H1 (cell line): ENCODE measurements around the gene PARD3. TPM values are rescaled to one million over a fixed set of nuclear protein-coding genes. Genes with fewer than 3 reads are reported as not detected.

Source experiments
- CTCF ChIA-PET: fragments of 300-600 bp; sonication (Branson Sonifier 250); formaldehyde crosslinking; loops from one replicate; lab custom pipeline; 2021; ENCODE audit not compliant: partially characterized antibody; lab: Charles Lee
- POLR2A ChIA-PET: fragments of 300-600 bp; sonication (Branson Sonifier 250); formaldehyde crosslinking; loops from one replicate; lab custom pipeline; 2021; ENCODE audit warnings: inconsistent platforms; ENCODE audit not compliant: partially characterized antibody; lab: Charles Lee
- DNase-seq, 2 experiments: peaks; one replicate each; pipeline versions ENCODE4 v3.0.0 to v3.0.0-alpha.2; 2010 to 2022; ENCODE audit warnings: low spot score in 2 of 2, low read depth in 1 of 2, mixed read lengths in 1 of 2
- FAIRE-seq: peaks from 2 replicates; lab custom pipeline; 2011; peaks lifted over from hg19 to GRCh38; lab: Jason Lieb, UNC
- H2AFZ ChIP-seq: 2 replicates; pipeline ENCODE4 v1.8.1; 2012; ENCODE audit warnings: low read length, inconsistent platforms
- H2AK5ac ChIP-seq: 2 replicates; pipeline ENCODE4 v1.6.1; 2013; ENCODE audit warnings: low read depth, low read length
- H2BK120ac ChIP-seq: replicated peaks from 2 replicates; pipeline ENCODE3; 2013; ENCODE audit warnings: low read depth, low read length, inconsistent platforms
- H2BK12ac ChIP-seq: 2 replicates; pipeline ENCODE4 v1.6.1; 2013; ENCODE audit warnings: low read depth, low read length
- H2BK15ac ChIP-seq: 2 replicates; pipeline ENCODE4 v1.6.1; 2013; ENCODE audit warnings: low read length
- H2BK20ac ChIP-seq: 2 replicates; pipeline ENCODE4 v1.6.1; 2013; ENCODE audit warnings: low read length
- H2BK5ac ChIP-seq: 2 replicates; pipeline ENCODE4 v1.6.1; 2013; ENCODE audit warnings: low read depth, low read length
- H3K14ac ChIP-seq: 2 replicates; pipeline ENCODE4 v1.6.1; 2013; ENCODE audit warnings: inconsistent platforms; ENCODE audit not compliant: insufficient read length
- H3K18ac ChIP-seq: 2 replicates; pipeline ENCODE4 v1.6.1; 2013; ENCODE audit warnings: low read length; ENCODE audit errors: extremely low read depth
- H3K23ac ChIP-seq: 2 replicates; pipeline ENCODE4 v1.6.1; 2013; ENCODE audit warnings: inconsistent platforms; ENCODE audit not compliant: insufficient read length
- H3K23me2 ChIP-seq: 2 replicates; pipeline ENCODE4 v1.6.1; 2013; ENCODE audit warnings: low read depth, low read length
- H3K27ac ChIP-seq: 2 replicates; pipeline ENCODE4 v1.6.1; 2011; ENCODE audit warnings: low read depth, low read length, inconsistent platforms
- H3K27me3 ChIP-seq, 4 experiments: replicated peaks in 1 of 4; 1 replicate in 1 of 4; 2 replicates in 3 of 4; pipeline versions ENCODE4 v1.6.1 to v1.8.1; 2011 to 2013; ENCODE audit warnings: low read length in 3 of 4, mild to moderate bottlenecking in 3 of 4, inconsistent platforms in 2 of 4, mixed read lengths in 2 of 4, moderate library complexity in 1 of 4; ENCODE audit not compliant: control insufficient read depth in 3 of 4, insufficient read depth in 3 of 4; ENCODE audit errors: extremely low read depth in 1 of 4
- H3K36me3 ChIP-seq, 4 experiments: 2 replicates each; pipeline versions ENCODE4 v1.6.1 to v1.8.1; 2011 to 2013; ENCODE audit warnings: mild to moderate bottlenecking in 4 of 4, low read length in 3 of 4, moderate library complexity in 2 of 4, control low read depth in 1 of 4, inconsistent platforms in 1 of 4; ENCODE audit not compliant: insufficient read depth in 4 of 4, control insufficient read depth in 2 of 4
- H3K4ac ChIP-seq: replicated peaks from 2 replicates; pipeline ENCODE3; 2013; ENCODE audit warnings: low read length, low read depth, mixed read lengths, inconsistent platforms; ENCODE audit not compliant: insufficient read length
- H3K4me1 ChIP-seq, 4 experiments: replicated peaks in 1 of 4; 1 replicate in 1 of 4; 2 replicates in 3 of 4; pipeline versions ENCODE4 v1.6.1 to v1.8.1; 2011 to 2013; ENCODE audit warnings: low read length in 3 of 4, inconsistent platforms in 2 of 4, mixed read lengths in 1 of 4; ENCODE audit not compliant: insufficient read depth in 4 of 4, control insufficient read depth in 3 of 4
- H3K4me2 ChIP-seq, 2 experiments: 2 replicates each; pipeline versions ENCODE4 v1.6.1 to v1.8.1; 2011 to 2013; ENCODE audit warnings: low read depth in 2 of 2, low read length in 2 of 2, control low read depth in 1 of 2, inconsistent platforms in 1 of 2, mild to moderate bottlenecking in 1 of 2; ENCODE audit not compliant: insufficient read depth in 1 of 2
- H3K4me3 ChIP-seq, 4 experiments: fragments of 200-600, 300-600 bp in 1 of 4; sonication (generic), shearing (Covaris generic), sonication (Bioruptor Twin) in 1 of 4; 2 replicates each; pipeline versions ENCODE4 v1.5.1 to v1.8.1; 2011 to 2016; ENCODE audit warnings: low read length in 4 of 4, low read depth in 3 of 4, control low read depth in 2 of 4, inconsistent platforms in 2 of 4, mild to moderate bottlenecking in 2 of 4, mixed read lengths in 1 of 4, moderate library complexity in 1 of 4; ENCODE audit not compliant: insufficient read depth in 2 of 4; ENCODE audit errors: extremely low read depth in 1 of 4
- H3K56ac ChIP-seq: replicated peaks from 2 replicates; pipeline ENCODE3; 2013; ENCODE audit warnings: low read depth, mild to moderate bottlenecking, mixed read lengths, low read length, inconsistent platforms; ENCODE audit not compliant: insufficient read length
- H3K79me1 ChIP-seq: 2 replicates; pipeline ENCODE4 v1.6.1; 2013; ENCODE audit warnings: low read depth, low read length, control low read depth
- H3K79me2 ChIP-seq, 2 experiments: 2 replicates each; pipeline versions ENCODE4 v1.6.1 to v1.8.1; 2012 to 2013; ENCODE audit warnings: low read length in 2 of 2, mild to moderate bottlenecking in 2 of 2, inconsistent platforms in 1 of 2; ENCODE audit not compliant: insufficient read depth in 2 of 2, control insufficient read depth in 1 of 2
- H3K9ac ChIP-seq, 4 experiments: replicated peaks in 1 of 4; 1 replicate in 1 of 4; 2 replicates in 3 of 4; pipeline versions ENCODE4 v1.6.1 to v1.8.1; 2011 to 2013; ENCODE audit warnings: low read depth in 3 of 4, low read length in 3 of 4, control low read depth in 2 of 4, mild to moderate bottlenecking in 2 of 4, moderate library complexity in 2 of 4, inconsistent platforms in 1 of 4; ENCODE audit errors: extremely low read depth in 1 of 4
- H3K9me3 ChIP-seq, 2 experiments: 2 replicates each; pipeline versions ENCODE4 v1.6.1 to v1.8.1; 2012 to 2013; ENCODE audit warnings: mild to moderate bottlenecking in 2 of 2, moderate library complexity in 2 of 2, control low read depth in 1 of 2, inconsistent platforms in 1 of 2, low read depth in 1 of 2, low read length in 1 of 2, mixed read lengths in 1 of 2; ENCODE audit not compliant: insufficient read depth in 2 of 2
- H4K20me1 ChIP-seq, 2 experiments: replicated peaks in 1 of 2; 2 replicates each; pipeline versions ENCODE3 to v1.8.1; 2011 to 2013; ENCODE audit warnings: inconsistent platforms in 2 of 2, low read length in 2 of 2, mild to moderate bottlenecking in 1 of 2; ENCODE audit not compliant: insufficient read depth in 2 of 2, control insufficient read depth in 1 of 2
- H4K5ac ChIP-seq: 2 replicates; pipeline ENCODE4 v1.6.1; 2013; ENCODE audit warnings: low read length, low read depth, mixed read lengths, inconsistent platforms; ENCODE audit not compliant: insufficient read length
- H4K8ac ChIP-seq: 2 replicates; pipeline ENCODE4 v1.8.0; 2013; ENCODE audit warnings: mild to moderate bottlenecking, moderate library complexity, low read length, inconsistent platforms; ENCODE audit not compliant: insufficient read depth; ENCODE audit errors: extremely low read depth
- H4K91ac ChIP-seq: replicated peaks from 2 replicates; pipeline ENCODE3; 2013; ENCODE audit warnings: low read length, mixed read lengths, inconsistent platforms; ENCODE audit not compliant: insufficient read length
- CTBP2 ChIP-seq: IDR thresholded peaks from 2 replicates; pipeline ENCODE4 v1.7.0; 2011; ENCODE audit warnings: borderline replicate concordance, mild to moderate bottlenecking, moderate library complexity, mixed read lengths, low read length; ENCODE audit not compliant: insufficient read depth, insufficient read length
- KDM1A ChIP-seq: fragments of 200-600, 300-600 bp; sonication (generic); IDR thresholded peaks from 2 replicates; pipeline ENCODE4 v1.7.1; 2016; ENCODE audit warnings: mild to moderate bottlenecking, low read length, borderline replicate concordance
- WGBS, 2 experiments: shearing (Covaris generic) in 1 of 2; methylation state at CpG; one replicate each; pipeline versions ENCODE4 v1.1.6 to v1.1.7; 2013 to 2015; ENCODE audit warnings: low lambda C conversion rate in 2 of 2, mixed read lengths in 2 of 2, inconsistent platforms in 1 of 2, low coverage in 1 of 2, missing lambda C conversion rate in 1 of 2; ENCODE audit not compliant: insufficient replicate concordance in 2 of 2, insufficient coverage in 1 of 2, insufficient read length in 1 of 2; ENCODE audit errors: extremely low coverage in 1 of 2, missing lambda C conversion rate in 1 of 2; 5-methylcytosine and 5-hydroxymethylcytosine counted together
- polyA plus RNA-seq, 7 experiments: library from polyadenylated mRNA; depleted of rRNA in 3 of 7; stranded (reverse) in 5 of 7; unstranded in 2 of 7; fragments of >200 nt in 5 of 7; fragments of 200-250 nt in 2 of 7; gene quantifications; 1 replicate in 5 of 7; 2 replicates in 1 of 7; 4 replicates in 1 of 7; pipeline versions ENCODE4 v1.2.1 to v1.2.3, GENCODE V29; 2011 to 2013; ENCODE audit warnings: missing spikeins in 2 of 7, mixed read lengths in 2 of 7
- total RNA-seq: library from RNA; stranded (reverse); fragmentation: NEBNext Ultra II Directional; extraction: Animal tissue kit (Norgen Biotek cat#: 25700); gene quantifications from 2 replicates; pipeline ENCODE4 v1.2.1, GENCODE V29; 2021

PARD3 gene
- total and polyA plus RNA-seq, 2 of the 8 experiments (the other 6 are each of a cell fraction or from before 2014, with no cell fraction given), result 19.7 to 49.1 TPM

GRCh38 chr10:34475274-34475646 is 339.8 kb downstream of the PARD3 start:
- Histone ChIP-seq H3K9me3 (no peaks in the 10 kb centered on the region), H3K9ac (no peak overlapping the region), H2BK20ac (no peak overlapping the region), H2BK12ac (no peak overlapping the region), H3K79me1 (no peaks in the 10 kb centered on the region), H2BK5ac (no peak overlapping the region), H3K14ac (no peak overlapping the region), H4K20me1 (no peaks in the 10 kb centered on the region), H3K4me1 (no peaks in the 10 kb centered on the region), H3K36me3 (no peaks in the 10 kb centered on the region), H3K18ac (no peak overlapping the region), H4K91ac (no peak overlapping the region), H3K27ac (no peak overlapping the region), H2AFZ (no peak overlapping the region), H2AK5ac (no peak overlapping the region), H3K4ac (no peak overlapping the region), H3K4me3 (no peak overlapping the region), H3K27me3 (no peaks in the 10 kb centered on the region), H3K79me2 (no peaks in the 10 kb centered on the region), H3K4me2 (no peak overlapping the region), H2BK15ac (no peak overlapping the region), H3K23ac (no peak overlapping the region), H3K56ac (no peak overlapping the region), H2BK120ac (no peak overlapping the region), H4K5ac (no peak overlapping the region), H4K8ac (no peak overlapping the region), H3K23me2 (no peaks in the 10 kb centered on the region)
- ChIA-PET CTCF (no interaction called here), POLR2A (no interaction called here)
- no peak for FAIRE-seq
- no peak for DNase-seq
- WGBS, 2 experiments, result 86% methylated on average over 2 of the region's 2 CpGs; no CpG with 5 or more reads in 1 of the 2 experiments
- TF ChIP-seq KDM1A (no peak), CTBP2 (no peak)
